ENCODE measurements around the gene FARP2. TPM values are rescaled to one million over a fixed set of nuclear protein-coding genes. Genes with fewer than 3 reads are reported as not detected.

Gene FARP2
- total and polyA plus RNA-seq, 2 of the 13 experiments (the other 11 are each of a cell fraction or from before 2014, with no cell fraction given): 28.0 to 45.4 TPM

GRCh38 chr2:241507430-241508239 is 151.6 kb downstream of the FARP2 start (continued):
- TF ChIP-seq ZBTB40 (IDR thresholded peaks at IDR 0.05) (no peak), ZBTB40 (CRISPR knock-in tag; IDR thresholded peaks at IDR 0.05) (peak; percentile 77; the same call in 1 of the 2 replicates), SIN3A (IDR thresholded peaks at IDR 0.05; ENCODE audit: borderline replicate concordance, low read depth, low read length) (peak; percentile 47; the same call in 1 of the 2 replicates), ZNF580 (CRISPR knock-in tag; IDR thresholded peaks at IDR 0.05; ENCODE audit: borderline replicate concordance, low read depth) (no peak), BCLAF1 (IDR thresholded peaks at IDR 0.05) (no peak), ZNF891 (CRISPR knock-in tag; IDR thresholded peaks at IDR 0.05) (peak; percentile 83), DNMT3B (CRISPR knock-in tag; conservative IDR thresholded peaks at IDR 0.05) (no peak), ZNF350 (CRISPR knock-in tag; IDR thresholded peaks at IDR 0.05; ENCODE audit: borderline replicate concordance, low read depth) (peak; percentile 45; the same call in 1 of the 2 replicates), ZNF550 (CRISPR knock-in tag; IDR thresholded peaks at IDR 0.05; ENCODE audit: borderline replicate concordance) (peak; percentile 33; the same call in 1 of the 2 replicates), HMG20B (CRISPR knock-in tag; conservative IDR thresholded peaks at IDR 0.05) (no peak), BORCS8-MEF2B (CRISPR knock-in tag; IDR thresholded peaks at IDR 0.05) (0 out of 2 replicates have a peak, but pooled peaks have one; percentile 65), ARNTL (CRISPR knock-in tag; IDR thresholded peaks at IDR 0.05) (peak; percentile 45; the same call in 1 of the 2 replicates), ZNF558 (CRISPR knock-in tag; IDR thresholded peaks at IDR 0.05; ENCODE audit: borderline replicate concordance) (no peak; the same call in none of the 2 replicates), PCBP2 (optimal IDR thresholded peaks at IDR 0.05; ENCODE audit: low read depth, low read length, poor library complexity, severe bottlenecking) (no peak), HES4 (CRISPR knock-in tag; IDR thresholded peaks at IDR 0.05; ENCODE audit: borderline replicate concordance) (peak; percentile 77), SPEN (CRISPR knock-in tag; IDR thresholded peaks at IDR 0.05; ENCODE audit: low read depth) (peak; percentile 33; the same call in 1 of the 2 replicates)

All from HepG2 (cell line).